Measurements from ENCODE around the gene LRCOL1. TPM values are rescaled to one million over a fixed set of nuclear protein-coding genes. Genes with fewer than 3 reads are reported as not detected.

The LRCOL1 gene
- total RNA-seq, 1 donor, result not detected

GRCh38 chr12:132625731-132626430 is 15.5 kb upstream of the LRCOL1 start:
- Histone ChIP-seq H3K27me3 (ENCODE audit: insufficient read depth, low read length) (no peaks in the 10 kb centered on the region), H3K9me3 (ENCODE audit: low read depth, low read length) (no peaks in the 10 kb centered on the region), H3K4me1 (ENCODE audit: insufficient read depth, low read length) (no peaks in the 10 kb centered on the region), H3K4me3 (ENCODE audit: low read length) (no peak overlapping the region)

GRCh38 chr12:132624910-132625630 is 14.7 kb upstream of the LRCOL1 start:
- no peak overlapping the region for H3K4me3 ChIP-seq (ENCODE audit: low read length)
- H3K4me1 ChIP-seq (ENCODE audit: insufficient read depth, low read length), result no peaks in the 10 kb centered on the region
- no peaks in the 10 kb centered on the region for H3K9me3 ChIP-seq (ENCODE audit: low read depth, low read length)
- no peaks in the 10 kb centered on the region for H3K27me3 ChIP-seq (ENCODE audit: insufficient read depth, low read length)

GRCh38 chr12:132624186-132624855 is 13.9 kb upstream of the LRCOL1 start:
- H3K9me3 ChIP-seq (ENCODE audit: low read depth, low read length), result no peaks in the 10 kb centered on the region
- no peaks in the 10 kb centered on the region for H3K4me1 ChIP-seq (ENCODE audit: insufficient read depth, low read length)
- no peaks in the 10 kb centered on the region for H3K27me3 ChIP-seq (ENCODE audit: insufficient read depth, low read length)
- no peak overlapping the region for H3K4me3 ChIP-seq (ENCODE audit: low read length)

- no peak overlapping the region for H3K4me3 ChIP-seq (ENCODE audit: low read length)
- H3K9me3 ChIP-seq (ENCODE audit: low read depth, low read length), result no peaks in the 10 kb centered on the region
- peaks cover 1% of the 10 kb centered on the region for H3K4me1 ChIP-seq (ENCODE audit: insufficient read depth, low read length)
- H3K27me3 ChIP-seq (ENCODE audit: insufficient read depth, low read length), result peaks cover under 1% of the 10 kb centered on the region
These were observed 12.9 kb upstream of the LRCOL1 start for GRCh38 chr12:132623072-132623869.

- Histone ChIP-seq H3K4me3 (ENCODE audit: low read length) (no peak overlapping the region), H3K9me3 (ENCODE audit: low read depth, low read length) (peaks cover 1% of the 10 kb centered on the region), H3K27me3 (ENCODE audit: insufficient read depth, low read length) (peaks cover 8% of the 10 kb centered on the region), H3K4me1 (ENCODE audit: insufficient read depth, low read length) (peaks cover 4% of the 10 kb centered on the region)
These were observed 12.2 kb upstream of the LRCOL1 start for GRCh38 chr12:132622437-132623071.

- Histone ChIP-seq H3K9me3 (ENCODE audit: low read depth, low read length) (peaks cover 7% of the 10 kb centered on the region), H3K4me1 (ENCODE audit: insufficient read depth, low read length) (peaks cover 4% of the 10 kb centered on the region), H3K27me3 (ENCODE audit: insufficient read depth, low read length) (peaks cover 15% of the 10 kb centered on the region), H3K4me3 (ENCODE audit: low read length) (no peak overlapping the region)
These were observed 11.5 kb upstream of the LRCOL1 start for GRCh38 chr12:132621657-132622435.

- Histone ChIP-seq H3K9me3 (ENCODE audit: low read depth, low read length) (peaks cover 7% of the 10 kb centered on the region), H3K4me1 (ENCODE audit: insufficient read depth, low read length) (peaks cover 4% of the 10 kb centered on the region), H3K4me3 (ENCODE audit: low read length) (no peak overlapping the region), H3K27me3 (ENCODE audit: insufficient read depth, low read length) (peaks cover 22% of the 10 kb centered on the region)
These were observed 10.7 kb upstream of the LRCOL1 start for GRCh38 chr12:132620899-132621656.

- H3K27me3 ChIP-seq (ENCODE audit: insufficient read depth, low read length), result peaks cover 30% of the 10 kb centered on the region
- H3K9me3 ChIP-seq (ENCODE audit: low read depth, low read length), result peaks cover 7% of the 10 kb centered on the region
- H3K4me1 ChIP-seq (ENCODE audit: insufficient read depth, low read length), result peaks cover 4% of the 10 kb centered on the region
- H3K4me3 ChIP-seq (ENCODE audit: low read length), result no peak overlapping the region
These were observed 9.9 kb upstream of the LRCOL1 start for GRCh38 chr12:132620113-132620898.

- peaks cover 7% of the 10 kb centered on the region for H3K9me3 ChIP-seq (ENCODE audit: low read depth, low read length)
- H3K4me3 ChIP-seq (ENCODE audit: low read length), result no peak overlapping the region
- peaks cover 7% of the 10 kb centered on the region for H3K4me1 ChIP-seq (ENCODE audit: insufficient read depth, low read length)
- peaks cover 34% of the 10 kb centered on the region for H3K27me3 ChIP-seq (ENCODE audit: insufficient read depth, low read length)
These were observed 9.2 kb upstream of the LRCOL1 start for GRCh38 chr12:132619386-132620112.

- peaks cover 7% of the 10 kb centered on the region for H3K9me3 ChIP-seq (ENCODE audit: low read depth, low read length)
- peaks cover 34% of the 10 kb centered on the region for H3K27me3 ChIP-seq (ENCODE audit: insufficient read depth, low read length)
- peaks cover 7% of the 10 kb centered on the region for H3K4me1 ChIP-seq (ENCODE audit: insufficient read depth, low read length)
- no peak overlapping the region for H3K4me3 ChIP-seq (ENCODE audit: low read length)
These were observed 8.6 kb upstream of the LRCOL1 start for GRCh38 chr12:132619071-132619385.

- H3K27me3 ChIP-seq (ENCODE audit: insufficient read depth, low read length), result peaks cover 34% of the 10 kb centered on the region
- H3K9me3 ChIP-seq (ENCODE audit: low read depth, low read length), result peaks cover 7% of the 10 kb centered on the region
- H3K4me1 ChIP-seq (ENCODE audit: insufficient read depth, low read length), result peaks cover 7% of the 10 kb centered on the region
- no peak within 1 kb of the TSS for H3K4me3 ChIP-seq (ENCODE audit: low read length)
These were observed 8.3 kb upstream of the LRCOL1 start, which contains the start of gene P2RX2 for GRCh38 chr12:132618683-132619043. Gene P2RX2, plus strand, starts transcription at chr12:132618776. Its CDS starts 41 bp downstream, at chr12:132618817.

Measured in mononuclear cell (primary cell).